Measurements from ENCODE around the gene MAPK11. TPM values are rescaled to one million over a fixed set of nuclear protein-coding genes. Genes with fewer than 3 reads are reported as not detected.

The MAPK11 gene
- total RNA-seq, 1 donor from 2014 or later, result 8.4 TPM

DNA sequence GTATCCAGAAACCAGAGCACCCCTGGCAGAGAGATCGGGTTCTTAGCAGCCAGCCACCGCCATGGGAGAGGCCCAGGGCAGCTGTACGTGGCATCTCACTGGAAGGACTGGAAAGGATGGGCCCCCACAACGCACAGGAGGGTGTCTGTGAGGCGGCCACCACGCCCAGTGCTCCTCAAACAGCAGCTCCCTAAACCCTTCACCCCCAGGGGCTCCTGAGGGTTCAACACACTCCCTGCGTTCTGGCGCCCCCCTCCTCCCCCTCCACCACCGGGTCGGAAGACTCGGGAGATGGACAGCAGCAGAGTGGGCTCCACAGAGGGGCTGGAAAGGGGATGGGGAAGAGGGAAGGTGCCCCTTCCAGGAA lies 9.8 kb downstream of the MAPK11 start:
- H3K4me3 ChIP-seq (ENCODE audit: low read depth, low read length), result peak overlapping the region; percentile 53
- no peak for DNase-seq (ENCODE audit: low read depth)
- TF ChIP-seq, protein P1, sequence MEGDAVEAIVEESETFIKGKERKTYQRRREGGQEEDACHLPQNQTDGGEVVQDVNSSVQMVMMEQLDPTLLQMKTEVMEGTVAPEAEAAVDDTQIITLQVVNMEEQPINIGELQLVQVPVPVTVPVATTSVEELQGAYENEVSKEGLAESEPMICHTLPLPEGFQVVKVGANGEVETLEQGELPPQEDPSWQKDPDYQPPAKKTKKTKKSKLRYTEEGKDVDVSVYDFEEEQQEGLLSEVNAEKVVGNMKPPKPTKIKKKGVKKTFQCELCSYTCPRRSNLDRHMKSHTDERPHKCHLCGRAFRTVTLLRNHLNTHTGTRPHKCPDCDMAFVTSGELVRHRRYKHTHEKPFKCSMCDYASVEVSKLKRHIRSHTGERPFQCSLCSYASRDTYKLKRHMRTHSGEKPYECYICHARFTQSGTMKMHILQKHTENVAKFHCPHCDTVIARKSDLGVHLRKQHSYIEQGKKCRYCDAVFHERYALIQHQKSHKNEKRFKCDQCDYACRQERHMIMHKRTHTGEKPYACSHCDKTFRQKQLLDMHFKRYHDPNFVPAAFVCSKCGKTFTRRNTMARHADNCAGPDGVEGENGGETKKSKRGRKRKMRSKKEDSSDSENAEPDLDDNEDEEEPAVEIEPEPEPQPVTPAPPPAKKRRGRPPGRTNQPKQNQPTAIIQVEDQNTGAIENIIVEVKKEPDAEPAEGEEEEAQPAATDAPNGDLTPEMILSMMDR (conservative IDR thresholded peaks at IDR 0.05; ENCODE audit: low read depth, low read length), result no peak

DNA sequence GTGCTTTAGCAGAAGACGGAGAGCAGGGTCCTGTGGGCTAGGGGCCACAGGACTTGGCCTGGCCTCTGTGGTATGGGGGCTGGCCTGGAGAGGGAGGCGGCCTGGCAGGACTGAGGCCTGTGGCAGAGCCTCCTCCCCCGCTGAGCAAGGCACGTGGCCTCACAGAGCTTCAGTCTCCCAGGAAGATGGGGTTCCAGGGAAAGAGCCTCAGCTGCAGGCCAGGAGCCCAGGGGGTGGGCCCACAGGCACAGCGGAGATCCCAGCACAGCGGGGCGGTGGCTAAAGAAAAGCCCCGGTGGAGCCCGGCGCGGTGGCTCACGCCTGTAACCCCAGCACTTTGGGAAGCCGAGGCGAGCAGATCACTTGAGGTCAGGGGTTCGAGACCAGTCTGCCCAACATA lies 10.9 kb downstream of the MAPK11 start:
- no peak overlapping the region for H3K4me3 ChIP-seq (ENCODE audit: low read depth, low read length)
- TF ChIP-seq, protein P1 (conservative IDR thresholded peaks at IDR 0.05; ENCODE audit: low read depth, low read length), result no peak
- DNase-seq (ENCODE audit: low read depth), result no peak

DNA sequence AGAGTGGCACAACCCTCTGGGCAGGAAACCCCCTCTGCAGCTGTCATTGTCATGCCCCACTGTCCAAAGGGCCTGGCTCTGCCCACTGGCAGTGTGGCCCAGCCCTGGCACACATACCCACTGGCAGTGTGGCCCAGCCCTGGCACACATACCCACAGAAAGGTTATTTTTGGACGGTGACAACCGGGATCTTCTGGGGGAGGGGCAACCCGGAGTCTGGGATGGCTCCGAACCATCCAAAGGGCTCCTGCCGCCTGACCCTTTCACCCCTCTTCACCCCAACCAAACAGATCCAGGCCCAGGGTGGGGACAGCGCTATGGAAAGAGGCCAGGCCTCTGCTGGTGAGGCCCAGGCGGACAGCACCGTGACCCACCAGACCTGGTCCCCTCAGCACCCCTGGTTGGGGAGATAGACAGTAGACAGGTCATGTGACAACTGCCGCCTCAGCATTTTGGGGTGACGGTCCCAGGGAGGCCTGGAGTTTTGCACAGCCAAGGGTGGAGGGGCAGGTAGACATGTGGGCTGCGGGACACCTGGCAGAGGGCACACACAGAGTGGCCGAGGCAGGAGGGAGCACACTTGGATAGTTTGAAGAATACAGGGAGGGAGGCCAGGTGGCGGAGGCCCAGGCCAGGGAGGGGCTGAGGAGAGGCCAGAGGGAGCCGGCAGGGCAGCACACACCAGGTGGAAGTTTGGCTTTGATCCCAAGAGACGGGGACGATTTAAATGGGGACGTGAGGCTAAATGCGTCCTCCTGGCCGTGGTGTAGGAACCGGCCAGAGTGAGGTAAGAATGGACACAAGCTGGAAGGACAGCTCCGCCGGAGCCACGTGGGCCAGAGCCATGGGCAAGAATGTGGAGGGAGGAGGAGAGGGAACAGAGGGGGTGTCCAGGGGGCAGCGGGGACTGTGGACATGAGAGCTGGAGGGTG lies 11.6 kb downstream of the MAPK11 start:
- no peak overlapping the region for H3K4me3 ChIP-seq (ENCODE audit: low read depth, low read length)
- TF ChIP-seq, protein P1 (conservative IDR thresholded peaks at IDR 0.05; ENCODE audit: low read depth, low read length), result no peak
- DNase-seq (ENCODE audit: low read depth), result no peak

DNA sequence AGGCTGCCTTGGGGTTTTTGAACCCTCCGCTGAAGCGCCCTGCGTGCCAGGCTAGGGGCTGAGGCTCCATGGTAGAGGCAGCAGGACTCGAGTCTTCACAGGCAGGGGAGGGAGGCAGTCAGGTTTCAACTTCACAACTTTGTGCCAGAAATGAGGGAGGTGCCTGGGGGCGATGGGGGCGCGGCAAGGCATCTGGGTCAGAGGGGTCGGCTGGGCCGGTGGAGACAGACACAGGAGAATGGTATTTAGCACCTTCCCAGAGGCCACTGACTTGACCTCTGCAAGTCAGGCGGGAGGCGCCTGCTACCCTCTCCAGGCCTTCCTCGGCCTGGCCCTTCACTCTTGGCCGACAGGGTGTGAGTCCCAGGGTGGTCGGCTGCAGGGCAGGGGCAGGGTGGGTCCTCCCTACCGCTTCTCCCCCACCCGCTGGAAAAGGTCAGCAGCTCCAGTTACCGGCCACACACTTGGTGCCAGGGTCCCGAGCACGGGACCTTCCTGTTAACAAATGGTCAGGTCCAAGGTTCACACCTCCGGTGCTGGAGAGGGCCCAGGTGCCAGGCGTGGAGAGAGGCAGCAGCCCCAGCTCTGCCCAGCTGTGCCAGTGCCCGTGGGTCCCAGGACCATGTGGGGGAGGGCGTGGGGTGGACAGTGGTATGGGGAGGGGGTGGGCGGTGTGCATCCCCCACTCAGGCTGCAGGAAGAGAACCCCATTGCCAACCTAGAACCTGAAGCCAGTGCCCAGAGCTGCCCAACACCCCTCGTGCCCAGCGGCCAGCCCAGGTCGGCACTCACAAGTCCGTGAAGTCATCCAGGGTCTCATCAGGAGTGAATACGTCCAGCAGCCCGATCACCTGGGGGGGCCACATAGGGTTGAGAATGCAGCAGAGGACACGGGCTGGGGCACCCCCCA lies 12.5 kb downstream of the MAPK11 start:
- no peak for DNase-seq (ENCODE audit: low read depth)
- H3K4me3 ChIP-seq (ENCODE audit: low read depth, low read length), result no peak overlapping the region
- TF ChIP-seq, protein P1 (conservative IDR thresholded peaks at IDR 0.05; ENCODE audit: low read depth, low read length), result no peak

DNA sequence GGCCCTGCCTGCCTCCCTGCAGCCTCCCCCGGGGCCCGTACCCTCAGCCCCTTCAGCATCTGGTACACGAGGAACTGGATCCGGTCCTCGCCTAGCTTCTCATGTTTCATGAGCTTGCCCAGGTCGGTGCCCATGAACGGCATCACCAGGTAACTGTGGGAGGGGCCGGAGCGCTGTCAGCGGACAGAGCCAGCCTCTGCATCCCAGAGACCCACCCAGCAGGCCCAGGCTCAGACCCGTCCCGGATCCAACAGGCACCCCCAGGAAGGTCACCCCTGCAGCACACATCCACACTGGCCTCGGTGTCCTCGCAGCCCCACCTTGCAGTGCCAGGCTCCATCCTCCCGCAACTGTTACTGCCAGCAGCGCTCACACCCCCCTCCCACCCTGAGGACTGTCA lies 13.1 kb downstream of the MAPK11 start:
- TF ChIP-seq, protein P1 (conservative IDR thresholded peaks at IDR 0.05; ENCODE audit: low read depth, low read length), result no peak
- DNase-seq (ENCODE audit: low read depth), result no peak
- no peak overlapping the region for H3K4me3 ChIP-seq (ENCODE audit: low read depth, low read length)

DNA sequence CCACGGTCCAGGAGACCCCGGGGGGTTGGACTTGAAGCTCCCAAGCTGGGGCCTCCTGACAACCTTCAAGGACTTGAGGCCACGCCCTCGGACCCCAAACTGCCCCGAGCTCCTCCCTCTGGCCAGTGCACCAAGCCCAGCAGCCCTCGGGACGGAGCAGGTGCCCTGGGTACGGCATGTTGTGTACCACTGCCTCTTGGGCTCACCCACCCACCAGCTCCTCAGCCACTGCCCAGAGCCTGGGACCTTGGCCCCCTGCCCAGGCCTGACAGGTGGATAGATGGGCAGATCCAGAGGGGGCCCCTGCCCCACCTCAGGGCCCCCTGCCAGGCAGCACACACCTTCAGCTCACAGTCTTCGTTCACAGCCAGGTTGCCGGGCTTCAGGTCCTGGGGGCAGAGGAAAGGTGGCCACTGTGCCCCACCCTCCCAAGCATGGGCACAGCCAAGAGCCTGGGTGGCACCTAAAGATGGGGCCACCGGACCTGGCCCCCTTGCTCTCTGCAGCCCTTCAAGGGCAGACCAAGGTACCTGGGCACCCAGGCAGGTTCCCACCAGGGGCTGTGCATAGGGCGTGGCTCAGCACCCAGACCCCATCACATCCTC lies 13.8 kb downstream of the MAPK11 start:
- DNase-seq (ENCODE audit: low read depth), result no peak
- H3K4me3 ChIP-seq (ENCODE audit: low read depth, low read length), result no peak overlapping the region
- TF ChIP-seq, protein P1 (conservative IDR thresholded peaks at IDR 0.05; ENCODE audit: low read depth, low read length), result no peak
